ENCODE results near the gene KHDRBS2. TPM values are rescaled to one million over a fixed set of nuclear protein-coding genes. Genes with fewer than 3 reads are reported as not detected.

KHDRBS2 gene
- total RNA-seq, 1 donor from 2014 or later = not detected

DNA sequence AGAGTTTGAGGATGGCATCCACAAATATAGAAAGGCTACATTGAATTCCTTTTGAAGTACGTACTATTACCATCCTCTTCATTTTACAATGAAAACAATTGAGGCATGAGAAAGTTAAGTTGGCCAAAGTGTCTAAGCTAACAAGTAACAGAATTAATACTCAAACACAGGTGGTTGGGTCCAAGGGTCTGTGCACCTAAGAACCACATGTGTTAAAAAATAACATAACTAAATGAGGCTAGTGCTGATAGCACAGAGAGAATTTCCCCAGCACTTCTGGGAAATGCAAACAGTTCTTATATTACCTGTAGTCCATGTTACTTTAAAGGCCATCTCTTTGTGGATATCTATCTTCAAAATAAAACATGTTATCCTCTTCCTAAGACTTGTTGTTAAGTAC lies 10.5 kb upstream of the KHDRBS2 start:
- TF ChIP-seq, protein P1, sequence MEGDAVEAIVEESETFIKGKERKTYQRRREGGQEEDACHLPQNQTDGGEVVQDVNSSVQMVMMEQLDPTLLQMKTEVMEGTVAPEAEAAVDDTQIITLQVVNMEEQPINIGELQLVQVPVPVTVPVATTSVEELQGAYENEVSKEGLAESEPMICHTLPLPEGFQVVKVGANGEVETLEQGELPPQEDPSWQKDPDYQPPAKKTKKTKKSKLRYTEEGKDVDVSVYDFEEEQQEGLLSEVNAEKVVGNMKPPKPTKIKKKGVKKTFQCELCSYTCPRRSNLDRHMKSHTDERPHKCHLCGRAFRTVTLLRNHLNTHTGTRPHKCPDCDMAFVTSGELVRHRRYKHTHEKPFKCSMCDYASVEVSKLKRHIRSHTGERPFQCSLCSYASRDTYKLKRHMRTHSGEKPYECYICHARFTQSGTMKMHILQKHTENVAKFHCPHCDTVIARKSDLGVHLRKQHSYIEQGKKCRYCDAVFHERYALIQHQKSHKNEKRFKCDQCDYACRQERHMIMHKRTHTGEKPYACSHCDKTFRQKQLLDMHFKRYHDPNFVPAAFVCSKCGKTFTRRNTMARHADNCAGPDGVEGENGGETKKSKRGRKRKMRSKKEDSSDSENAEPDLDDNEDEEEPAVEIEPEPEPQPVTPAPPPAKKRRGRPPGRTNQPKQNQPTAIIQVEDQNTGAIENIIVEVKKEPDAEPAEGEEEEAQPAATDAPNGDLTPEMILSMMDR (IDR thresholded peaks at IDR 0.05) = no peak
- H3K36me3 Mint-ChIP-seq (ENCODE audit: low read depth) = no peaks in the 10 kb centered on the region
- H3K27ac Mint-ChIP-seq (ENCODE audit: unreplicated experiment) = no peak overlapping the region
- peaks cover 5% of the 10 kb centered on the region for H3K9me3 Mint-ChIP-seq (ENCODE audit: low read depth)
- DNase-seq (ENCODE audit: low spot score) = no peak
- H3K27me3 Mint-ChIP-seq (ENCODE audit: low read depth) = peaks cover 2% of the 10 kb centered on the region
- H3K4me3 Mint-ChIP-seq (ENCODE audit: unreplicated experiment) = no peak overlapping the region
- no peaks in the 10 kb centered on the region for H3K4me1 Mint-ChIP-seq (ENCODE audit: low read depth)

DNA sequence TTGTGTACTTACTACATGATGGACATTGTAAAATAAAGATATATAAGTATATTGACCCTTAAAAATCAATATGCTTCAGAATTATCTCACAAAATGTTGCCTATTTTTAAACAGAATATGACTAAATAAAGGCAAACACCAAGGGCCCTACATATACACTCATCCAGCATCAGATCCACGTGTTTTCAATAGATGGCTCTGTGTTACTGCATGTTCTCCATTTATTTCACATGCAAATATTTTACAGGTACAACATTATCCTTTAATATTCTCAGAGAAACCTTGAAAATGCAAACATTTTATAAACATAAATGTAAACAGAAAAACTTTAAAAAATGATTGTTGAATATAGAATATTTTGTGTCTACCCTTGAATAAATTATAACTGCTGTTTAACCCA lies 2.9 kb upstream of the KHDRBS2 start:
- Mint-ChIP-seq H3K27ac (ENCODE audit: unreplicated experiment) (no peak overlapping the region), H3K9me3 (ENCODE audit: low read depth) (no peaks in the 10 kb centered on the region), H3K27me3 (ENCODE audit: low read depth) (peaks cover 31% of the 10 kb centered on the region), H3K4me3 (ENCODE audit: unreplicated experiment) (no peak overlapping the region), H3K36me3 (ENCODE audit: low read depth) (no peaks in the 10 kb centered on the region), H3K4me1 (ENCODE audit: low read depth) (peaks cover 14% of the 10 kb centered on the region)
- DNase-seq (ENCODE audit: low spot score) = no peak
- TF ChIP-seq, protein P1 (IDR thresholded peaks at IDR 0.05) = no peak

DNA sequence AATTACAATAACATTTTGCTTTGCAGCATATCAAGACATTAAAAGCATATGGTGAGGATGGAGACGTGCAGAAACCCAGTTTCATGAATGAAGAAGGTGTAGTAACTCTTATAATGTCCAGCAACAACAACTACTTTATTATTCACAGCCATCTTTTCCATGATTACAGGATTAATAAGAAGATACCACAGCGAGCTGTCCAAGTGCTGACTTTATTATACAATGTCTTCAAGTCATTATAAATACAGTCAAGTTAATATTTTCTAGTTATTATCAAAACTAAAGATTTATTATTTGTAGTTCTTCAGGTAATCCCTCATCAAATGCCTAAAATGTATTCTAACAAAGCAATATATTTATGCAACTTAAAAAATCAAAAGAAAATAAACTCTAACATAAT lies 2.5 kb upstream of the KHDRBS2 start:
- H3K9me3 Mint-ChIP-seq (ENCODE audit: low read depth) = no peaks in the 10 kb centered on the region
- no peak overlapping the region for H3K27ac Mint-ChIP-seq (ENCODE audit: unreplicated experiment)
- no peak overlapping the region for H3K4me3 Mint-ChIP-seq (ENCODE audit: unreplicated experiment)
- no peaks in the 10 kb centered on the region for H3K36me3 Mint-ChIP-seq (ENCODE audit: low read depth)
- H3K4me1 Mint-ChIP-seq (ENCODE audit: low read depth) = peaks cover 14% of the 10 kb centered on the region
- peaks cover 34% of the 10 kb centered on the region for H3K27me3 Mint-ChIP-seq (ENCODE audit: low read depth)
- no peak for DNase-seq (ENCODE audit: low spot score)
- TF ChIP-seq, protein P1 (IDR thresholded peaks at IDR 0.05) = no peak

DNA sequence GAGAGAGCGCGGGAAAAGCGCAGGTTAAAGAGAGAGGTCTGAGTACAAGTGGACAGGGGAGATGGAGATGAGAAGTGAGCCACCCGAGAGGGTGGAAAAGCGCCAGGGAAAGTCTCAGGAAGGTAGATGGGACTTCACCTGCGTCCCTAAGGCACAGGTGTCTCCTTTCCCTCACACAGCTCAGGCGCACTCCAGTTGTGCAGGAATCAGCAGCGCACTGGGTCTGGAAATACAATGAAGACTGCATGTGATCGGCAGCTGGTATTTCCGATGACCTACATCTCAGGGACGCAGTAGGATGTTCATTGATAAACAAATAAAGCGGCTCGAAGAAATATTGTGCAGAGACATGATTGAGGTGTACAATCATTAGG lies 432 bp upstream of the KHDRBS2 start:
- TF ChIP-seq, protein P1 (IDR thresholded peaks at IDR 0.05) = no peak
- Mint-ChIP-seq H3K36me3 (ENCODE audit: low read depth) (no peaks in the 10 kb centered on the region), H3K4me1 (ENCODE audit: low read depth) (peaks cover 14% of the 10 kb centered on the region), H3K27me3 (ENCODE audit: low read depth) (peaks cover 34% of the 10 kb centered on the region), H3K9me3 (ENCODE audit: low read depth) (no peaks in the 10 kb centered on the region), H3K27ac (ENCODE audit: unreplicated experiment) (no peak overlapping the region), H3K4me3 (ENCODE audit: unreplicated experiment) (peak overlapping the region; percentile 52)
- no peak for DNase-seq (ENCODE audit: low spot score)

DNA sequence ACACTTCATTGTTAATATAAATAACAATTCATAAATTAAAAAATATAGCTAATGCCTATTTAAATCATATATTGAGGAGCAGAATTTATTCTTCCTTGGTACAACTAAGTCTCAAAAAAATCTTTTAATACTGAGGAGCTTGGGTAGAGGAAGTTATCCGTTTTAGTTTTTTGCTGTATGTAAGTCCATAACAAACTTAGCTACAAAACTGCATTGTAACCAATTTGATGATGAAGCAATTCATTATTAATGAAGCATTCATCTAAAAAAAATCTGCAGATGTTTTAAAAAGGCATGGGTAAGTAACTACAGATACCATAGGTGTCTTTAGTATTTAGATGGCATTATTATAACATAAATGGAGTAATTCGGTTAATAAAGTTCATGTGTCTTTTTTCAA lies 1.3 kb downstream of the KHDRBS2 start:
- TF ChIP-seq, protein P1 (IDR thresholded peaks at IDR 0.05) = no peak
- H3K9me3 Mint-ChIP-seq (ENCODE audit: low read depth) = no peaks in the 10 kb centered on the region
- no peaks in the 10 kb centered on the region for H3K36me3 Mint-ChIP-seq (ENCODE audit: low read depth)
- peaks cover 34% of the 10 kb centered on the region for H3K27me3 Mint-ChIP-seq (ENCODE audit: low read depth)
- no peak overlapping the region for H3K4me3 Mint-ChIP-seq (ENCODE audit: unreplicated experiment)
- no peak for DNase-seq (ENCODE audit: low spot score)
- no peak overlapping the region for H3K27ac Mint-ChIP-seq (ENCODE audit: unreplicated experiment)
- peaks cover 14% of the 10 kb centered on the region for H3K4me1 Mint-ChIP-seq (ENCODE audit: low read depth)

All from chondrocyte (in vitro differentiated cells).